Activated CD4-positive, alpha-beta T cell treated with anti-CD3 and anti-CD28 coated beads, Interleukin-2, Interleukin-4, amounts not matched to agents 100 ng/mL and 50 ng/mL, durations not matched to agents 16 hours and 8 hours (primary cell): ENCODE data around the gene PJA2.

ENCODE experiments used
- DNase-seq: peaks from one replicate; pipeline ENCODE4 v3.0.0-alpha.2; 2020; ENCODE audit warnings: low spot score

Gene PJA2

DNA sequence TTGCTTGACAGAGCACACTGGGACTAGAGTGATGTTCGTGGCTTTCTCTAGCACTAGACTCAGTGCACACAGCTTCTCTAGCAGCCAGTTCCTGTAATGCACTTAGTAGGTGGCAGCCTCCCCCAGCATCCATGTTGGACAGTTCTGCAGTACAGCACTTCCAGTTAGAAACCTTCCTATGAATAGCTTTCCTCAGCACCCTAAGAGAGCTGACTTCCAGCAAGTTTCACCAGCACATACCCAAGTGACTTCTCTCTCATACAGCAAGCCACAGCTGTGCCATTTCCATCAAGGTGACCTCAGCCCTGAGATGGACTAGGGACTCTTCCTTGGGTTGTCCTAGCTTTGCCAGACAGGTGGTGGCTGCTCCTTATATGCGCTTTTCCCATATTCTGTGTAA lies 60.4 kb downstream of the PJA2 start:
- no peak for DNase-seq

- DNase-seq = no peak
Measured at GRCh38 chr5:109347252-109347888, 62.4 kb downstream of the PJA2 start.

DNA sequence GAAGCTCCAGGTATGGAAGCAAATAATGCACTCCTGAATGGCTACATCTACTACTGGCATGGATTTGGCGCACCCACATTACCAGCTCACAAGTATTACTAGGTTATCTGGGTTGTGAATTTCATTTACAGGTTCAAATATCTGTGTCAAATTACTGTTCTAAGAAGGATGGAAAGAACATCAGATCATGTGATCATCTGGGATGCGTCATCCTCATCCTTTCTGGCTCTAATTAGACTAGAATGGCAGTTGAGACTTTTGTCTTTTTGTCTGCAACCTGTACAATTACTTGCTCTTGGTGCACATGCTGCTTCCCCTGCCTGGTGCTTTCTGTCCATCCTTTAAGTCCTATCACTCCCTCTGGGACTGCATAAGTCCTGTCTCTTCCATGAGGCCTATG lies 64.1 kb downstream of the PJA2 start:
- DNase-seq = no peak

- no peak for DNase-seq
Measured at GRCh38 chr5:109340351-109340750, 69.4 kb downstream of the PJA2 start.

DNA sequence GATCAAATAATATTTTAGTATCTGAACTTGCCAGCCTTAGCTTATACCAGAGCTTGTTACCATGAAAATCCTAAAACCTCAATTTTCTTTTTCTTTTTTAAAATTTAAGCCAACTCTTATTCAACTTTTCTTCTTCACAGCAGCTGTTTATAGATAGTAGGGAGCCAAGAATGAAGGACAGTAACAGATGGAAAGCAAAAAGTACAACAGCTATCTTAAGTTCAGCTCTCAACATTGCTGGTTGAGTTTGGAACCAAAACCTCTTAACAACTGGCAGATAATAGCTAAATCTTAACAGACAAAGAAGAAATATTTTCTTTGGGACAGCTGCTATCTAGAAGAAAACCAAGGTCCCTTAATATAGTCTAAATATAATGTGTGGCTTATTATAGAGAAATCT lies 74.7 kb downstream of the PJA2 start:
- no peak for DNase-seq

- no peak for DNase-seq
Measured at GRCh38 chr5:109334056-109334455, 75.7 kb downstream of the PJA2 start.

DNA sequence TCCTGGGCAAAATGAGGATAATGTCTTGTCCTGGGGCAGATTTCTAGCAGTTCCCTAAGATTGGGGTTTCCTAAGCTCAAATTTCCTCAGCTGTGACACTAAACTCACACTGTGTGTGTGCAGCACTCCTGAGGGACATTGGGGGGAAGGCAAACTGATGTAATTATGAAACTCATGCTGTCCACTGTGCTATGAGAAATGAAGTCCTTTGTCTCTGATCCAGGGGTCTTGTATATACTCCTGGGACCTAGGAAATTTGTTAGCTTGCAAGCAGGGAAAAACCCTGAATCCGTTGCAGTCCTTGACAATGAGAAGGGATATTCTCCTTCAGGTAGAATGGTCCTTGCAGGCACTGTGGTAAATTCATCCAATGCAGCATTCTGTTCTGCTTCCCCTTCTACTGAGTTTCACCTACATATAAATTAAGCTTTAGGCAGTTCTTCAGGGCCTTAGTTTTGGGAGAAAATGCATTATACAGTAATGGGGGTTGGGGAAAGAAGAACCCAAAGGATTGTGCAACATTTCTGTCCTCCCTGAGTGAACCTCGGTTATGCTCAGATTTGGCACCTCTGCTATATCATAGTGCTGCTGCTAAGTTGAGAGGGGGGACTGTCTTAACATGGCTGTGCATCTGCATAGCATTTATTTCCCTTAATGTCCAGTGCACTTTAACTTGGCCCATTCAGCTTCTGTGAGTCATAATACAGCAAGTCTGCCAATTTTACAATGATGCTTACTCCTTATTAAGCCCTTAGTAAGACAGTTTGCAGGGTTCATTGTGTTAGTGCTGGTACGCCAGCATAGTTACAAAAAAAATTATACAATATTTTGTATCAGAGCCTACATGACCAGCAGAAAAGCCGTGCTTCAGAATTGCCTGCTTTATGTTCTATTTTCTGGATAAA lies 80.2 kb downstream of the PJA2 start:
- DNase-seq = no peak

GRCh38 chr5:109328626-109329025 lies 81.1 kb downstream of the PJA2 start:
- no peak for DNase-seq

DNA sequence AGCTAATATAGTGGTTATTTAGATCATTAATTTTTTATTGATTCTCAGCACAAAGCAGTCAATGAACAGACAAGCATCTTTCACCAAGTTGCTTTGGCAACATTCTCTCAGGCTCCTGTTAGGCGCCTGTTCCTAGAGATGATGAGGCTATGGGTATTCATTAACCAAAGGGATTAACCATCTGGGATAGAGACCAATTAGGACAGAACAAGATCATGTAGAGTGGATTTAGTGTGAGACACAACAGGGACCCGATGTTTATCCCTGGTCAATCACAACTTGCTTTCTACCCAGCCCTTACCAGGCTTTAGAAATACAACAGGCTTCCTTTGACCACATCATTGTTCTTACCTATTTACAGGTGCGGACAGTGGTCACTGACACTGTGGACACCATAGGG lies 82.2 kb downstream of the PJA2 start:
- DNase-seq = no peak

DNA sequence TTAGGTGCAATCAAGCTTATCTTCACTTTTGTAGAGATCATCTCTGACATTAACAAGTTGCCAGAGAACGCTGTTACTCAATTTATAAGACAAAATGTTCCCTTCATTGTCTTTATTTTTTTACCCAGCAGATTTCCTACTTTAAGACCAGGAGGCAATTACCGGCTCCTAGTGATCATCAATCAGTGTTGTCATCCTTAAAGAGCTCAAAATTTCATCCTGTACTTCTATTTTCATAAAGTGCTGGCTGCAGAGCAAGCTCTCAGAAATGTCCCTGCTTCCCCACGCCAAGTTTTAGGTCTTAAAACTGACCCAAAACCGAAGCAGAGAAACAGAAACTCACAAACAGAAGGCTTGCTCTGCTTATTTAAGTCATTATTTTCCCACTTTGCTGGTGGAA lies 82.9 kb downstream of the PJA2 start:
- DNase-seq = no peak

GRCh38 chr5:109325456-109325855 lies 84.3 kb downstream of the PJA2 start:
- no peak for DNase-seq

DNA sequence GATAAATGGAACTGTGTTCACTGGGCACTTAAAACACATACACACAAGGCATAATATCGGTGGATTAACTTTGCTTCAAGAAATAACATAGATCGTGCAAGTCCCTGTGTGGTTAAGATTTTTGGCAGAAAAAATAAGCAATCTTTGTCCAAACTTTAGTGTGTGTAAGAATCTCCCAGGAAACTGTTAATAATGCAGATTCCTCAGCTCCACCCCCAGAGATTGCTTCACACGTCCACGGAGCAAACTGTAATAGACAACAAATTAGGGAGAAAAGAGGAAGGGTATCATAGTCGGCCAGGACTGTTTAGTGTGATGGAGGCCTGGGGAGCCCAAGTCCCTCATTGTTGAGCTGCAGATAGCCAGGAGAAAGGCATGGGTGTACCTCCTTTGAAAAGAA lies 84.8 kb downstream of the PJA2 start:
- no peak for DNase-seq

- no peak for DNase-seq
Measured at GRCh38 chr5:109324351-109324750, 85.4 kb downstream of the PJA2 start.

DNA sequence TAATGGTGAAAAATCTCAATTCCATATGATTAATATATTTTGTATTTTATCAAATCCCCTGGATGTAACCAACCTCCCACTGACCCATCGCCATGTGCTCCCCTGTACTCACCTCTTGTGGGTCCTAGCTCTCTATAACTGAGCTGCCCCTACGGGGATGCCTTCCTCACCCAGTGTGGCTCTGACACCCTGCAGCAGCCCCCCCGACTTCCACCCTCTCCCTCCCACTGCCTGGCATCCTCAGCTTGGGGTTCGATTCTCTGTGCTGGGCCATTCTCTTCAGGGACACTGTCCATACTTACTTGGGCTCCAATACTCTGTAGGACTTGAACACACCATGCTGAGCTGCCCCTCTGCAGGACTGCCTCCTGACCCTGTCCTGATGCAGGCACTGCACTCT lies 87.1 kb downstream of the PJA2 start:
- DNase-seq = no peak

- no peak for DNase-seq
Measured at GRCh38 chr5:109319351-109319750, 90.4 kb downstream of the PJA2 start.

GRCh38 chr5:109318455-109319108 lies 91.2 kb downstream of the PJA2 start:
- no peak for DNase-seq

DNA sequence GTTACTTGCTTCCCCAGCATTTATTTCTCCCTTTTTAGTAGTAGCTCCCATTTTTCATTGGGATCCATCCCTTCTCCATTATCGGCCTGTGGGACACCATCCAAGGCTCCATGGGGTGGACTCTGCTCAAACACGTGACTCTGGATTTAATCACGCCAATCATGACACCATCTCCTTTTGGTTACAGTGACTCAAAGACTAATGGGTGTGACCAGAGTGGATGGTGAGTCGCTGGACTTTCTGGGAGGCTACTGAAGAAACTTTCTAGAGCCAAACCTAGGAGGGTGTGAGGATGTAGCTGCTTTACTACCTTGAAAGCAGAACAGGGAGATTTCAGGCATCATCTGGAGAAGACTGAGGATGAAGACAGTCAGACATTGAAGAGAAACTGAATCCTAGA lies 93.1 kb downstream of the PJA2 start:
- no peak for DNase-seq

DNA sequence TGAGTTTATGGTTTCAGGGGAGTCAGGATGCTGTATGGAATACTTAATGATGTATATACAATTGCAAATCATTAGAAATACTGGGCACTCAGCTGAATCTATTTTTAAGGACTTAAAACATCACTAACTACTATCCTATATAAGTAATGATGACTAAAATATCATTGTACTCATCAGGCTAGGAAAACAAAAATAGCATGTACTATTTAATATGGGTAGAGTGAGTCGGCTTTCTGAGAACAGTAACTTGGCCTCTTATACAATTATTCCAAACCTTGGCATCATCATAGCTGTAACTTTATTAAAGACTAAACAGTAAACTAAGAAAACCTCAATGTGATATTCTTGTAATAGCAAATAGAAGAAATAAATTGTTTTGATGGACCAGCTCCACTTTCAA lies 94.5 kb downstream of the PJA2 start:
- no peak for DNase-seq

DNA sequence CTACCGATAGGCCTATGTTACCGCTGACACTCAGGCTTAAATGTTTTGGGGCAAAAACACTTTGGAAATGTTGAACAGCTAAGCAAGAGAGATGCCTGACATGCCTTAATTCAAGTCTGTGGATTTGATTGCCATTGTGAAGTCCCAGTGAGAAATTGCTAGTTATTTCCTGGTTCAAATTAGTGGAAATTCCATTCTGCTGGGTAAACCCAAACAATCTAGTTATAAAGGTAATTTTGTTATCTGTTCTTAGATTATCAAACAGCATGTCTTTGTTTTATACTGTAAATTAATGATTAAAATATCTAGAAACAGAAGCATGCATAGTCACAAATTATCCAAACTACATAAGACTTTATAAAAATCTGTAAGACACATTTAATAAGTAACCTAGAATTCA lies 96.6 kb downstream of the PJA2 start:
- no peak for DNase-seq

GRCh38 chr5:109312695-109313094 lies 97.1 kb downstream of the PJA2 start:
- DNase-seq = no peak

DNA sequence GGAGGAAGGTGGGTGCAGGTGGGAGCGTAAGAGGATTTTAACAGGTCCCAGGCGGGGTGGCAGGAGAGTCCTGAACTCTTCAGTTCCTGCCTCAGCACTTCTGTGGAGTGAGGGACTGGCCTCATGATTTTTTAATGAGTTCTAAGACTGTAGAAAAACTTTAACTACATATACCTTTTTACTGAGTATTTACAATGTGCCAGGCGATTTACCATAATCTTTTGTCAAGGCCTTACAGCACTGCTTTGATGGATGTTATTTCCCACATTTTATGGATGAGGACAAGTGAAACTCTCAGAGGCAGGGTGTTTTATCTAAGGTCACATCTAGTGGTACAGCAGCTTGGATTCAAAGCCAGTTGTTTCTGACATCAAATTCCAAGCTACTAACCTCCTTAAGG lies 99.5 kb downstream of the PJA2 start:
- no peak for DNase-seq

- DNase-seq = no peak
Measured at GRCh38 chr5:109309326-109310063, 100.3 kb downstream of the PJA2 start.

GRCh38 chr5:109307951-109308350 lies 101.8 kb downstream of the PJA2 start:
- no peak for DNase-seq
